GM11168 (cell line): ENCODE data around the gene MT1H.
"Not testable (repeated sequence)": the region's sequence is repeated elsewhere in the genome, so short reads cannot be mapped to it uniquely, and the experiment has no call there.

Experiments
- in situ Hi-C: fragments of 300-500 bp; cut with MboI; formaldehyde crosslinking; loops from one replicate; pipeline ENCODE4 v1.12.0; 2022; ENCODE audit warnings: low sequenced_read_pairs; ENCODE audit not compliant: unreplicated experiment

MT1H gene

GRCh38 chr16:56669005-56669839 lies at the start of gene MT1H:
MT1H (plus strand) TSS chr16:56669814; CDS start chr16:56669885, 71 bp downstream.
- in situ Hi-C loops, result no loop called here

GRCh38 chr16:56620339-56620897 lies 49.2 kb upstream of the MT1H start:
- in situ Hi-C loops, result no loop called here

- in situ Hi-C loops, result not testable (repeated sequence)
These were observed 47.8 kb upstream of the MT1H start for GRCh38 chr16:56621665-56622445.

- in situ Hi-C loops, result not testable (repeated sequence)
These were observed 46.4 kb upstream of the MT1H start for GRCh38 chr16:56623184-56623583.

GRCh38 chr16:56623637-56624036 lies 46.0 kb upstream of the MT1H start:
- in situ Hi-C loops, result no loop called here

- in situ Hi-C loops, result no loop called here
These were observed 44.3 kb upstream of the MT1H start, which contains the start of gene MT1E for GRCh38 chr16:56625140-56625942. MT1E (plus strand) TSS chr16:56625781; CDS start chr16:56625852, 71 bp downstream.

GRCh38 chr16:56625943-56626654 lies 43.5 kb upstream of the MT1H start:
- in situ Hi-C loops, result no loop called here

- in situ Hi-C loops, result no loop called here
These were observed 42.9 kb upstream of the MT1H start for GRCh38 chr16:56626685-56627084.

- in situ Hi-C loops, result no loop called here
These were observed 40.9 kb upstream of the MT1H start for GRCh38 chr16:56628486-56629350.

- in situ Hi-C loops, result no loop called here
These were observed 40.1 kb upstream of the MT1H start for GRCh38 chr16:56629531-56629930.

- in situ Hi-C loops, result no loop called here
These were observed 39.5 kb upstream of the MT1H start for GRCh38 chr16:56630134-56630533.

- in situ Hi-C loops, result no loop called here
These were observed 38.4 kb upstream of the MT1H start for GRCh38 chr16:56631197-56631596.

- in situ Hi-C loops, result no loop called here
These were observed 37.8 kb upstream of the MT1H start for GRCh38 chr16:56631832-56632155.

GRCh38 chr16:56632156-56632847 lies 37.3 kb upstream of the MT1H start, which contains the start of gene MT1M:
MT1M (plus strand) TSS chr16:56632659; CDS start chr16:56632732, 73 bp downstream.
- in situ Hi-C loops, result no loop called here

- in situ Hi-C loops, result no loop called here
These were observed 36.7 kb upstream of the MT1H start for GRCh38 chr16:56632848-56633365.

- in situ Hi-C loops, result no loop called here
These were observed 36.1 kb upstream of the MT1H start for GRCh38 chr16:56633535-56633934.

- in situ Hi-C loops, result no loop called here
These were observed 34.7 kb upstream of the MT1H start for GRCh38 chr16:56634715-56635440.
